HCT116 (cell line): ENCODE measurements around the gene PROX2. TPM values are rescaled to one million over a fixed set of nuclear protein-coding genes. Genes with fewer than 3 reads are reported as not detected.

Experiments used
- ATAC-seq: fragments of 200-7000 bp; cut with Tn5 transposase; 2 replicates; pipeline ENCODE4 v1.9.1; 2020; ENCODE audit warnings: mild to moderate bottlenecking, moderate library complexity
- BruUV-seq: library from RNA; stranded (reverse); fragments of 400-500 nt; replicated peaks from 2 replicates; lab custom pipeline; 2021; lab: Mats Ljungman, UMichigan
- CTCF ChIA-PET: fragments of 300-600 bp; sonication (Branson Sonifier 250); formaldehyde crosslinking; loops from one replicate; lab custom pipeline; 2021; ENCODE audit warnings: antibody characterized with exemption; lab: Charles Lee
- POLR2A ChIA-PET: fragments of 300-600, 350-600 bp; sonication (Branson Sonifier 250); formaldehyde crosslinking; loops from one replicate; lab custom pipeline; 2021; ENCODE audit warnings: antibody characterized with exemption; lab: Charles Lee
- RAD21 ChIA-PET, 2 experiments: fragments of 300-600 bp; sonication (Branson Sonifier 250); formaldehyde crosslinking; loops; one replicate each; lab custom pipeline; 2023; ENCODE audit warnings: low total read pairs in 2 of 2; ENCODE audit not compliant: uncharacterized antibody in 2 of 2, unreplicated experiment in 2 of 2, low non-redundant PET in 1 of 2; lab: Charles Lee
- DNase-seq: peaks from one replicate; pipeline ENCODE4 v3.0.0-alpha.2; 2010; ENCODE audit warnings: low read depth, low spot score
- H2AFZ ChIP-seq: fragments of 200-600 bp; shearing (Covaris generic), sonication (generic); 2 replicates; pipeline ENCODE4 v1.6.1; 2017; ENCODE audit warnings: low read depth, mixed run types, mixed read lengths, antibody characterized with exemption, low read length; ENCODE audit not compliant: poor library complexity, severe bottlenecking
- H3K27ac ChIP-seq: 2 replicates; pipeline ENCODE4 v1.5.1; 2012; ENCODE audit warnings: low read depth, low read length
- H3K27me3 ChIP-seq: fragments of 200-600 bp; sonication (generic); 2 replicates; pipeline ENCODE4 v1.6.1; 2016; ENCODE audit warnings: mixed run types, low read length, mixed read lengths; ENCODE audit not compliant: insufficient read depth
- H3K36me3 ChIP-seq, 2 experiments: fragments of 200-500 bp in 1 of 2; fragments of 200-600 bp in 1 of 2; sonication (Bioruptor generic) in 1 of 2; sonication (generic) in 1 of 2; 2 replicates each; pipeline versions ENCODE4 v1.5.1 to v1.6.1; 2014 to 2016; ENCODE audit warnings: low read length in 2 of 2, inconsistent platforms in 1 of 2, mixed read lengths in 1 of 2, mixed run types in 1 of 2; ENCODE audit not compliant: insufficient read depth in 2 of 2, control insufficient read depth in 1 of 2
- H3K4me1 ChIP-seq, 2 experiments: fragments of 200-600 bp in 1 of 2; sonication (generic) in 1 of 2; 2 replicates each; pipeline versions ENCODE4 v1.5.1 to v1.6.1; 2012 to 2017; ENCODE audit warnings: low read length in 2 of 2, inconsistent platforms in 1 of 2, mild to moderate bottlenecking in 1 of 2, mixed read lengths in 1 of 2, mixed run types in 1 of 2, moderate library complexity in 1 of 2; ENCODE audit not compliant: insufficient read depth in 2 of 2, control insufficient read depth in 1 of 2
- H3K4me2 ChIP-seq: fragments of 200-600 bp; sonication (generic); 2 replicates; pipeline ENCODE4 v1.6.1; 2017; ENCODE audit warnings: mixed run types, low read length, mixed read lengths
- H3K4me3 ChIP-seq, 2 experiments: fragments of 200-600 bp in 1 of 2; sonication (generic) in 1 of 2; replicated peaks in 1 of 2; 2 replicates each; pipeline ENCODE4 v1.5.1; 2011 to 2016; ENCODE audit warnings: low read length in 2 of 2, control low read depth in 1 of 2, low read depth in 1 of 2, mild to moderate bottlenecking in 1 of 2, mixed read lengths in 1 of 2, mixed run types in 1 of 2
- H3K79me2 ChIP-seq: fragments of 200-600 bp; sonication (generic); 2 replicates; pipeline ENCODE4 v1.6.1; 2017; ENCODE audit warnings: mild to moderate bottlenecking, mixed run types, low read length, moderate library complexity, mixed read lengths; ENCODE audit not compliant: insufficient read depth
- H3K9ac ChIP-seq: fragments of 200-600 bp; sonication (generic); 2 replicates; pipeline ENCODE4 v1.6.1; 2016; ENCODE audit warnings: low read length, mixed read lengths
- H3K9me2 ChIP-seq: fragments of 200-600 bp; sonication (generic), shearing (Covaris generic); 2 replicates; pipeline ENCODE4 v1.6.1; 2017; ENCODE audit warnings: mixed run types, mild to moderate bottlenecking, moderate library complexity; ENCODE audit not compliant: insufficient read depth
- H3K9me3 ChIP-seq, 2 experiments: fragments of 200-500 bp in 1 of 2; fragments of 200-600 bp in 1 of 2; sonication (Bioruptor generic) in 1 of 2; sonication (generic) in 1 of 2; 2 replicates each; pipeline ENCODE4 v1.6.1; 2014 to 2017; ENCODE audit warnings: low read length in 2 of 2, mixed read lengths in 2 of 2, inconsistent platforms in 1 of 2, low read depth in 1 of 2, mild to moderate bottlenecking in 1 of 2, mixed run types in 1 of 2, moderate library complexity in 1 of 2; ENCODE audit not compliant: control insufficient read depth in 1 of 2, insufficient read depth in 1 of 2
- H4K20me1 ChIP-seq: fragments of 200-600 bp; sonication (generic), shearing (Covaris generic); 2 replicates; pipeline ENCODE4 v1.6.1; 2017; ENCODE audit warnings: mixed run types, mild to moderate bottlenecking, moderate library complexity; ENCODE audit not compliant: insufficient read depth
- ATF3 ChIP-seq: IDR thresholded peaks from 2 replicates; pipeline ENCODE4 v1.6.1; 2012
- EGR1 ChIP-seq: IDR thresholded peaks from 2 replicates; pipeline ENCODE4 v1.6.1; 2012; ENCODE audit warnings: low read depth
- ELF1 ChIP-seq: IDR thresholded peaks from 2 replicates; pipeline ENCODE4 v1.6.1; 2012; ENCODE audit warnings: low read depth, borderline replicate concordance
- EZH2 ChIP-seq: fragments of 200-600 bp; sonication (generic); IDR thresholded peaks from 2 replicates; pipeline ENCODE4 v1.6.1; 2017; ENCODE audit warnings: antibody characterized with exemption, mixed run types
- EZH2phosphoT487 ChIP-seq: fragments of 200-600 bp; IDR thresholded peaks from 2 replicates; pipeline ENCODE4 v1.6.1; 2018; ENCODE audit warnings: antibody characterized with exemption, borderline replicate concordance
- RAD21 ChIP-seq: IDR thresholded peaks from 2 replicates; pipeline ENCODE4 v1.6.1; 2012; ENCODE audit warnings: low read depth, mild to moderate bottlenecking
- SRF ChIP-seq: IDR thresholded peaks from 2 replicates; pipeline ENCODE4 v1.6.1; 2012; ENCODE audit warnings: low read depth
- ZNF274 ChIP-seq: fragments of 200-500 bp; sonication (Bioruptor generic); IDR thresholded peaks from 2 replicates; pipeline ENCODE4 v1.6.1; 2014; ENCODE audit warnings: mild to moderate bottlenecking, low read depth, low read length, inconsistent platforms
- intact Hi-C: fragments of 100-400 bp; cut with micrococcal nuclease; formaldehyde crosslinking; loops from 2 replicates; pipeline ENCODE4 v1.10.0; 2022
- total RNA-seq: library from RNA; stranded (reverse); gene quantifications from one replicate; pipeline ENCODE4 v1.2.1, GENCODE V29; 2021; ENCODE audit not compliant: unreplicated experiment
- TF ChIP-seq, protein P1 (sequence below): IDR thresholded peaks from 2 replicates; pipeline ENCODE4 v1.6.1; 2012; ENCODE audit warnings: low read depth
- TF ChIP-seq, protein P2 (sequence below): IDR thresholded peaks from 2 replicates; pipeline ENCODE4 v1.6.1; 2011; ENCODE audit warnings: mild to moderate bottlenecking, low read length, moderate library complexity; ENCODE audit not compliant: insufficient replicate concordance; ENCODE audit errors: extremely low read depth

Gene PROX2
- total RNA-seq, 1 experiment from 2014 or later, result not detected

DNA sequence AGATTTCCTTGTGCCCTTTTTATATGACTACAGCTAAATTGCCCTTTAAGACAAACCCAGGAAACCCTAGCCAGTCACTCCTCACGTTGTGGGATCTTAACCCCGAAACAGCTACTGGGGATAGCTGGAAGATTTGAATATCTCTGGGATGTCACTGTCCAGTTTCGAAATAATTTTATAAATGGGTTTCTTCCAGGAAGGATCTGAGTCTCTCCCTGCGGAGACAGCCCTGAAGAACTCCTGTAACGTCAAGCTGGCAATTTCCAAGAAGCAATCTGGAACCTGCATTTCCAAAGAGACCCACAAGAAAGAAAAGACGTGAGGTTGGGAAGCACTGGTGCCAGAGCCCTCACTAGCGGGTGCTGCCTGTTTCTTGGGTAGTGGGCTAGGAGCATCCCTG is 20.9 kb downstream of the PROX2 start:
- ATAC-seq (no peak), DNase-seq (no peak)
- Histone ChIP-seq H3K27ac (no peak overlapping the region), H3K9ac (no peak overlapping the region), H3K4me3 (no peak overlapping the region), H3K9me2 (no peaks in the 10 kb centered on the region), H2AFZ (no peak overlapping the region), H3K4me1 (no peaks in the 10 kb centered on the region), H3K4me2 (no peak overlapping the region), H3K36me3 (no peaks in the 10 kb centered on the region), H3K27me3 (no peaks in the 10 kb centered on the region), H3K79me2 (no peaks in the 10 kb centered on the region), H3K9me3 (no peaks in the 10 kb centered on the region), H4K20me1 (no peaks in the 10 kb centered on the region)
- ChIA-PET RAD21 (no interaction called here), CTCF (interaction anchor here (2.3 kb wide), 1 partner anchor 246 kb away, joined by 7 read pairs; no protein-coding TSS in a partner anchor), POLR2A (interaction anchor here (0.9 kb wide), 1 partner anchor 17 kb away, joined by 3 read pairs; no protein-coding TSS in a partner anchor)
- no TSS peak for BruUV-seq
- TF ChIP-seq ELF1 (no peak), EZH2phosphoT487 (no peak), EZH2 (no peak), ZNF274 (no peak), SRF (no peak), RAD21 (no peak), EGR1 (no peak), ATF3 (no peak)
- TF ChIP-seq, protein P1, sequence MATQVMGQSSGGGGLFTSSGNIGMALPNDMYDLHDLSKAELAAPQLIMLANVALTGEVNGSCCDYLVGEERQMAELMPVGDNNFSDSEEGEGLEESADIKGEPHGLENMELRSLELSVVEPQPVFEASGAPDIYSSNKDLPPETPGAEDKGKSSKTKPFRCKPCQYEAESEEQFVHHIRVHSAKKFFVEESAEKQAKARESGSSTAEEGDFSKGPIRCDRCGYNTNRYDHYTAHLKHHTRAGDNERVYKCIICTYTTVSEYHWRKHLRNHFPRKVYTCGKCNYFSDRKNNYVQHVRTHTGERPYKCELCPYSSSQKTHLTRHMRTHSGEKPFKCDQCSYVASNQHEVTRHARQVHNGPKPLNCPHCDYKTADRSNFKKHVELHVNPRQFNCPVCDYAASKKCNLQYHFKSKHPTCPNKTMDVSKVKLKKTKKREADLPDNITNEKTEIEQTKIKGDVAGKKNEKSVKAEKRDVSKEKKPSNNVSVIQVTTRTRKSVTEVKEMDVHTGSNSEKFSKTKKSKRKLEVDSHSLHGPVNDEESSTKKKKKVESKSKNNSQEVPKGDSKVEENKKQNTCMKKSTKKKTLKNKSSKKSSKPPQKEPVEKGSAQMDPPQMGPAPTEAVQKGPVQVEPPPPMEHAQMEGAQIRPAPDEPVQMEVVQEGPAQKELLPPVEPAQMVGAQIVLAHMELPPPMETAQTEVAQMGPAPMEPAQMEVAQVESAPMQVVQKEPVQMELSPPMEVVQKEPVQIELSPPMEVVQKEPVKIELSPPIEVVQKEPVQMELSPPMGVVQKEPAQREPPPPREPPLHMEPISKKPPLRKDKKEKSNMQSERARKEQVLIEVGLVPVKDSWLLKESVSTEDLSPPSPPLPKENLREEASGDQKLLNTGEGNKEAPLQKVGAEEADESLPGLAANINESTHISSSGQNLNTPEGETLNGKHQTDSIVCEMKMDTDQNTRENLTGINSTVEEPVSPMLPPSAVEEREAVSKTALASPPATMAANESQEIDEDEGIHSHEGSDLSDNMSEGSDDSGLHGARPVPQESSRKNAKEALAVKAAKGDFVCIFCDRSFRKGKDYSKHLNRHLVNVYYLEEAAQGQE, result no peak
- TF ChIP-seq, protein P2, sequence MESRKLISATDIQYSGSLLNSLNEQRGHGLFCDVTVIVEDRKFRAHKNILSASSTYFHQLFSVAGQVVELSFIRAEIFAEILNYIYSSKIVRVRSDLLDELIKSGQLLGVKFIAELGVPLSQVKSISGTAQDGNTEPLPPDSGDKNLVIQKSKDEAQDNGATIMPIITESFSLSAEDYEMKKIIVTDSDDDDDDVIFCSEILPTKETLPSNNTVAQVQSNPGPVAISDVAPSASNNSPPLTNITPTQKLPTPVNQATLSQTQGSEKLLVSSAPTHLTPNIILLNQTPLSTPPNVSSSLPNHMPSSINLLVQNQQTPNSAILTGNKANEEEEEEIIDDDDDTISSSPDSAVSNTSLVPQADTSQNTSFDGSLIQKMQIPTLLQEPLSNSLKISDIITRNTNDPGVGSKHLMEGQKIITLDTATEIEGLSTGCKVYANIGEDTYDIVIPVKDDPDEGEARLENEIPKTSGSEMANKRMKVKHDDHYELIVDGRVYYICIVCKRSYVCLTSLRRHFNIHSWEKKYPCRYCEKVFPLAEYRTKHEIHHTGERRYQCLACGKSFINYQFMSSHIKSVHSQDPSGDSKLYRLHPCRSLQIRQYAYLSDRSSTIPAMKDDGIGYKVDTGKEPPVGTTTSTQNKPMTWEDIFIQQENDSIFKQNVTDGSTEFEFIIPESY, result no peak
- intact Hi-C loops, result no loop called here
